H1 (cell line): ENCODE results near the gene HECTD4. TPM values are rescaled to one million over a fixed set of nuclear protein-coding genes. Genes with fewer than 3 reads are reported as not detected.

Experiments
- CHD7 ChIP-seq: fragments of 300-600 bp; sonication (generic); IDR thresholded peaks from 2 replicates; pipeline ENCODE4 v1.7.1; 2012; ENCODE audit warnings: low read length, moderate library complexity, mild to moderate bottlenecking, inconsistent platforms; ENCODE audit not compliant: insufficient replicate concordance
- HDAC6 ChIP-seq: IDR thresholded peaks from one replicate; pipeline ENCODE4 v1.7.1; 2012; ENCODE audit warnings: low read depth, mild to moderate bottlenecking, inconsistent platforms, low read length, moderate library complexity
- KDM4A ChIP-seq: IDR thresholded peaks from one replicate; pipeline ENCODE4 v1.7.1; 2012; ENCODE audit warnings: low read depth, mild to moderate bottlenecking, moderate library complexity, low read length, inconsistent platforms; ENCODE audit not compliant: severe bottlenecking
- polyA plus RNA-seq, 7 experiments: library from polyadenylated mRNA; depleted of rRNA in 3 of 7; stranded (reverse) in 5 of 7; unstranded in 2 of 7; fragments of >200 nt in 5 of 7; fragments of 200-250 nt in 2 of 7; gene quantifications; 1 replicate in 5 of 7; 2 replicates in 1 of 7; 4 replicates in 1 of 7; pipeline versions ENCODE4 v1.2.1 to v1.2.3, GENCODE V29; 2011 to 2013; ENCODE audit warnings: missing spikeins in 2 of 7, mixed read lengths in 2 of 7
- total RNA-seq: library from RNA; stranded (reverse); fragmentation: NEBNext Ultra II Directional; extraction: Animal tissue kit (Norgen Biotek cat#: 25700); gene quantifications from 2 replicates; pipeline ENCODE4 v1.2.1, GENCODE V29; 2021

Gene HECTD4
- total and polyA plus RNA-seq, 2 of the 8 experiments (the other 6 are each of a cell fraction or from before 2014, with no cell fraction given), result 6.5 to 33.7 TPM

GRCh38 chr12:112236786-112237185, 145.4 kb downstream of the HECTD4 start (continued):
- TF ChIP-seq CHD7 (no peak), HDAC6 (no peak), KDM4A (no peak)
